Activated effector memory CD4-positive, alpha-beta T cell treated with anti-CD3 and anti-CD28 coated beads, Interleukin-2, amount 50 U/mL, for 16 hours (primary cell): ENCODE results near the gene DNAJB1.
"Not testable (repeated sequence)": the region's sequence is repeated elsewhere in the genome, so short reads cannot be mapped to it uniquely, and the experiment has no call there.

Source experiments
- DNase-seq: peaks from one replicate; pipeline ENCODE4 v3.0.0-alpha.2; 2020

The DNAJB1 gene

GRCh38 chr19:14517840-14518505 is at the start of gene DNAJB1:
Gene DNAJB1 (minus strand): TSS chr19:14518397. CDS start chr19:14518349, 48 bp downstream.
- DNase-seq, result peak; percentile 91

- no peak for DNase-seq
These were observed 48.9 kb upstream of the DNAJB1 start for GRCh38 chr19:14567079-14567478.

- no peak for DNase-seq
These were observed 48.5 kb upstream of the DNAJB1 start for GRCh38 chr19:14566712-14567077.

- DNase-seq, result no peak
These were observed 47.8 kb upstream of the DNAJB1 start for GRCh38 chr19:14565765-14566711.

- no peak for DNase-seq
These were observed 47.1 kb upstream of the DNAJB1 start for GRCh38 chr19:14565298-14565679.

GRCh38 chr19:14564652-14565297 is 46.6 kb upstream of the DNAJB1 start:
- DNase-seq, result not testable (repeated sequence)

- DNase-seq, result peak; percentile 74
These were observed 45.9 kb upstream of the DNAJB1 start for GRCh38 chr19:14563989-14564651.

- no peak for DNase-seq
These were observed 45.4 kb upstream of the DNAJB1 start for GRCh38 chr19:14563590-14563926.

GRCh38 chr19:14562660-14563589 is 44.7 kb upstream of the DNAJB1 start:
- no peak for DNase-seq

GRCh38 chr19:14561847-14562351 is 43.7 kb upstream of the DNAJB1 start:
- DNase-seq, result no peak

GRCh38 chr19:14561249-14561648 is 43.1 kb upstream of the DNAJB1 start:
- no peak for DNase-seq

GRCh38 chr19:14560776-14561108 is 42.5 kb upstream of the DNAJB1 start:
- no peak for DNase-seq

GRCh38 chr19:14559916-14560775 is 41.9 kb upstream of the DNAJB1 start:
- no peak for DNase-seq

GRCh38 chr19:14558370-14559066 is 40.3 kb upstream of the DNAJB1 start:
- no peak for DNase-seq

GRCh38 chr19:14556662-14557188 is 38.5 kb upstream of the DNAJB1 start:
- DNase-seq, result peak; percentile 90

GRCh38 chr19:14555918-14556661 is 37.9 kb upstream of the DNAJB1 start:
- DNase-seq, result no peak

- DNase-seq, result no peak
These were observed 36.2 kb upstream of the DNAJB1 start for GRCh38 chr19:14554382-14554812.

GRCh38 chr19:14553939-14554243 is 35.7 kb upstream of the DNAJB1 start:
- no peak for DNase-seq
